ENCODE results near the gene RET. TPM values are rescaled to one million over a fixed set of nuclear protein-coding genes. Genes with fewer than 3 reads are reported as not detected.

Gene RET
- total RNA-seq, 1 donor from 2014 or later, result 8.4 TPM

- intact Hi-C loops (cut with micrococcal nuclease), result no loop called here
- no peak for ATAC-seq
- peak; percentile 22 for DNase-seq
Measured at GRCh38 chr10:43043773-43044447, 33.0 kb upstream of the RET start.

- ATAC-seq, result no peak
- DNase-seq, result peak; percentile 25
- intact Hi-C loops (cut with micrococcal nuclease), result no loop called here
Measured at GRCh38 chr10:43044448-43044921, 32.4 kb upstream of the RET start.

GRCh38 chr10:43044961-43045621, 31.8 kb upstream of the RET start:
- no peak for ATAC-seq
- DNase-seq, result peak; percentile 22
- intact Hi-C loops (cut with micrococcal nuclease), result no loop called here

GRCh38 chr10:43045631-43046287, 31.1 kb upstream of the RET start:
- intact Hi-C loops (cut with micrococcal nuclease), result no loop called here
- DNase-seq (peak; percentile 11), ATAC-seq (no peak)

GRCh38 chr10:43046288-43046991, 30.4 kb upstream of the RET start:
- ATAC-seq, result no peak
- intact Hi-C loops (cut with micrococcal nuclease), result no loop called here
- peak; percentile 18 for DNase-seq

- ATAC-seq (no peak), DNase-seq (peak; percentile 15)
- intact Hi-C loops (cut with micrococcal nuclease), result no loop called here
Measured at GRCh38 chr10:43047288-43047970, 29.4 kb upstream of the RET start.

- ATAC-seq, result no peak
- intact Hi-C loops (cut with micrococcal nuclease), result no loop called here
- peak; percentile 17 for DNase-seq
Measured at GRCh38 chr10:43048301-43049051, 28.4 kb upstream of the RET start.

- intact Hi-C loops (cut with micrococcal nuclease), result no loop called here
- ATAC-seq (no peak), DNase-seq (no peak)
Measured at GRCh38 chr10:43049081-43049551, 27.8 kb upstream of the RET start.

GRCh38 chr10:43050011-43050410, 26.9 kb upstream of the RET start:
- intact Hi-C loops (cut with micrococcal nuclease), result no loop called here
- ATAC-seq (no peak), DNase-seq (no peak)

- intact Hi-C loops (cut with micrococcal nuclease), result no loop called here
- ATAC-seq (no peak), DNase-seq (peak; percentile 9)
Measured at GRCh38 chr10:43053825-43054224, 23.0 kb upstream of the RET start.

- ATAC-seq (no peak), DNase-seq (peak; percentile 11)
- intact Hi-C loops (cut with micrococcal nuclease), result no loop called here
Measured at GRCh38 chr10:43054593-43054992, 22.3 kb upstream of the RET start.

GRCh38 chr10:43055217-43055616, 21.7 kb upstream of the RET start:
- DNase-seq (no peak), ATAC-seq (no peak)
- intact Hi-C loops (cut with micrococcal nuclease), result no loop called here

GRCh38 chr10:43055991-43056567, 20.8 kb upstream of the RET start:
- peak; percentile 31 for DNase-seq
- no peak for ATAC-seq
- intact Hi-C loops (cut with micrococcal nuclease), result no loop called here

- DNase-seq (no peak), ATAC-seq (no peak)
- intact Hi-C loops (cut with micrococcal nuclease), result no loop called here
Measured at GRCh38 chr10:43056568-43057011, 20.3 kb upstream of the RET start.

- DNase-seq (peak; percentile 10), ATAC-seq (no peak)
- intact Hi-C loops (cut with micrococcal nuclease), result no loop called here
Measured at GRCh38 chr10:43057231-43057711, 19.6 kb upstream of the RET start.

- peak; percentile 11 for DNase-seq
- intact Hi-C loops (cut with micrococcal nuclease), result no loop called here
- no peak for ATAC-seq
Measured at GRCh38 chr10:43057831-43058340, 19.0 kb upstream of the RET start.

- ATAC-seq, result no peak
- DNase-seq, result peak; percentile 22
- intact Hi-C loops (cut with micrococcal nuclease), result no loop called here
Measured at GRCh38 chr10:43058716-43059335, 18.0 kb upstream of the RET start.

Measured in left ventricle myocardium superior (tissue), 1 donor.